C4-2B (cell line): ENCODE data around the gene FBXL13.
"Not testable (repeated sequence)": the region's sequence is repeated elsewhere in the genome, so short reads cannot be mapped to it uniquely, and the experiment has no call there.

Source experiments
- H3K27ac ChIP-seq: fragments of 450-650 bp; 2 replicates; pipeline ENCODE4 v1.5.1; 2017
- CTCF ChIP-seq: fragments of 450-650 bp; conservative IDR thresholded peaks from 2 replicates; pipeline ENCODE4 v1.5.1; 2017; ENCODE audit warnings: mild to moderate bottlenecking
- ZFX ChIP-seq: fragments of 450-650 bp; IDR thresholded peaks from 2 replicates; pipeline ENCODE4 v1.6.1; 2017

The FBXL13 gene

GRCh38 chr7:103063895-103064294 is 10.7 kb downstream of the FBXL13 start:
- H3K27ac ChIP-seq, result no peak overlapping the region
- no peak for TF ChIP-seq ZFX
- TF ChIP-seq CTCF, result no peak; the same call in 1 of the 2 replicates

- H3K27ac ChIP-seq, result no peak overlapping the region
- TF ChIP-seq ZFX (no peak), CTCF (no peak)
Observed at GRCh38 chr7:103059471-103059870, 15.1 kb downstream of the FBXL13 start.

- TF ChIP-seq ZFX, result no peak
- TF ChIP-seq CTCF, result no peak
- no peak overlapping the region for H3K27ac ChIP-seq
Observed at GRCh38 chr7:103058122-103058521, 16.5 kb downstream of the FBXL13 start.

- H3K27ac ChIP-seq, result not testable (repeated sequence)
Observed at GRCh38 chr7:103056006-103056405, 18.6 kb downstream of the FBXL13 start.

GRCh38 chr7:103051519-103051918 is 23.1 kb downstream of the FBXL13 start:
- peak; percentile 14; the same call in 1 of the 2 replicates for TF ChIP-seq CTCF
- no peak for TF ChIP-seq ZFX

GRCh38 chr7:103048833-103049232 is 25.8 kb downstream of the FBXL13 start:
- no peak overlapping the region for H3K27ac ChIP-seq
- TF ChIP-seq CTCF, result no peak
- TF ChIP-seq ZFX, result no peak

More at GRCh38 chr7:103051519-103051918, 23.1 kb downstream of the FBXL13 start:
- no peak overlapping the region for H3K27ac ChIP-seq

- H3K27ac ChIP-seq, result not testable (repeated sequence)
Observed at GRCh38 chr7:103041815-103042214, 32.8 kb downstream of the FBXL13 start.

GRCh38 chr7:103037823-103038739 is 36.5 kb downstream of the FBXL13 start:
- H3K27ac ChIP-seq, result not testable (repeated sequence)

GRCh38 chr7:103037476-103037822 is 37.1 kb downstream of the FBXL13 start:
- TF ChIP-seq ZFX, result no peak
- TF ChIP-seq CTCF, result no peak
- H3K27ac ChIP-seq, result no peak overlapping the region

GRCh38 chr7:103034318-103034717 is 40.3 kb downstream of the FBXL13 start:
- H3K27ac ChIP-seq, result not testable (repeated sequence)
